HepG2 (cell line): ENCODE measurements around the gene VAMP5. TPM values are rescaled to one million over a fixed set of nuclear protein-coding genes. Genes with fewer than 3 reads are reported as not detected.

ENCODE experiments used
- ATAC-seq: fragments of 200-7000 bp; cut with Tn5 transposase; 3 replicates; pipeline ENCODE4 v1.9.1; 2020; ENCODE audit warnings: mild to moderate bottlenecking, moderate library complexity
- BruUV-seq: library from RNA; stranded (reverse); fragments of 400-500 nt; replicated peaks from 2 replicates; lab custom pipeline; 2021; lab: Mats Ljungman, UMichigan
- CTCF ChIA-PET: fragments of 300-600 bp; formaldehyde crosslinking; extraction: SDS; loops from one replicate; lab custom pipeline; 2021; ENCODE audit warnings: low total read pairs, inconsistent platforms, low intra/inter-chr PET ratio; lab: Yijun Ruan, JAX
- POLR2A ChIA-PET: fragments of 350-600 bp; sonication (Branson Sonifier 250); formaldehyde crosslinking; loops from one replicate; lab custom pipeline; 2020; ENCODE audit warnings: antibody characterized with exemption, inconsistent platforms; lab: Yijun Ruan, JAX
- DNase-seq: peaks from one replicate; pipeline ENCODE4 v3.0.0-alpha.2; 2015; ENCODE audit warnings: low spot score
- FAIRE-seq: peaks from 3 replicates; lab custom pipeline; 2011; peaks lifted over from hg19 to GRCh38; lab: Jason Lieb, UNC
- H2AFZ ChIP-seq: one replicate; pipeline ENCODE4 v1.6.1; 2011; ENCODE audit warnings: low read length, inconsistent platforms
- H3K27ac ChIP-seq: fragments of 300-600 bp; 3 replicates; pipeline ENCODE4 v1.8.0; 2011; ENCODE audit warnings: mixed run types, mild to moderate bottlenecking, mixed read lengths, low read length, inconsistent platforms; ENCODE audit not compliant: insufficient read depth; ENCODE audit errors: extremely low read length
- H3K27me3 ChIP-seq, 2 experiments: fragments of 200-600 bp in 1 of 2; 2 replicates in 1 of 2; 3 replicates in 1 of 2; pipeline versions ENCODE4 v1.6.0 to v1.8.0; 2011; ENCODE audit warnings: low read length in 2 of 2, mild to moderate bottlenecking in 2 of 2, moderate library complexity in 2 of 2, inconsistent platforms in 1 of 2; ENCODE audit not compliant: insufficient read depth in 2 of 2, control insufficient read depth in 1 of 2
- H3K36me3 ChIP-seq, 2 experiments: fragments of 200-600 bp in 1 of 2; replicated peaks in 1 of 2; 2 replicates in 1 of 2; 3 replicates in 1 of 2; pipeline versions ENCODE4 v1.5.1 to v1.8.0; 2011; ENCODE audit warnings: low read length in 2 of 2, inconsistent platforms in 1 of 2; ENCODE audit not compliant: insufficient read depth in 2 of 2, control insufficient read depth in 1 of 2
- H3K4me1 ChIP-seq: 2 replicates; pipeline ENCODE4 v1.5.1; 2012; ENCODE audit warnings: low read length, inconsistent platforms; ENCODE audit not compliant: insufficient read depth
- H3K4me2 ChIP-seq: 2 replicates; pipeline ENCODE4 v1.6.0; 2011; ENCODE audit warnings: low read depth, low read length, inconsistent platforms
- H3K4me3 ChIP-seq, 3 experiments: fragments of 200-600 bp in 1 of 3; sonication (generic), shearing (Covaris generic) in 1 of 3; replicated peaks in 1 of 3; 2 replicates each; pipeline ENCODE4 v1.5.1; 2011 to 2016; ENCODE audit warnings: low read length in 3 of 3, inconsistent platforms in 2 of 3, low read depth in 2 of 3, mild to moderate bottlenecking in 2 of 3, control low read depth in 1 of 3, mixed read lengths in 1 of 3; ENCODE audit not compliant: insufficient read depth in 1 of 3
- H3K79me2 ChIP-seq: one replicate; pipeline ENCODE4 v1.6.1; 2011; ENCODE audit warnings: low read length, inconsistent platforms; ENCODE audit not compliant: insufficient read depth
- H3K9ac ChIP-seq: 2 replicates; pipeline ENCODE4 v1.6.0; 2011; ENCODE audit warnings: mild to moderate bottlenecking, low read depth, low read length, inconsistent platforms; ENCODE audit not compliant: insufficient read depth
- H3K9me3 ChIP-seq: 2 replicates; pipeline ENCODE4 v1.5.1; 2012; ENCODE audit warnings: mild to moderate bottlenecking, low read length
- H4K20me1 ChIP-seq: 2 replicates; pipeline ENCODE4 v1.6.0; 2011; ENCODE audit warnings: inconsistent platforms, mild to moderate bottlenecking, low read length, moderate library complexity; ENCODE audit not compliant: insufficient read depth
- GABPA ChIP-seq, 2 experiments: IDR thresholded peaks; 2 replicates each; pipeline ENCODE4 v1.6.1; 2011 to 2016; ENCODE audit warnings: low read depth in 2 of 2, low read length in 1 of 2, missing biosample characterization in 1 of 2, missing genetic modification characterization in 1 of 2
- KLF13 ChIP-seq: sonication (generic); formaldehyde crosslinking; IDR thresholded peaks from 2 replicates; pipeline ENCODE4 v1.4.0; 2020; ENCODE audit warnings: mild to moderate bottlenecking, missing genetic modification reagents
- MAFG ChIP-seq: sonication (generic); formaldehyde crosslinking; IDR thresholded peaks from 2 replicates; pipeline ENCODE4 v1.5.1; 2020; ENCODE audit warnings: mild to moderate bottlenecking, missing genetic modification reagents
- MLXIP ChIP-seq: sonication (generic); formaldehyde crosslinking; IDR thresholded peaks from 2 replicates; pipeline ENCODE4 v1.9.0; 2021; ENCODE audit warnings: missing genetic modification reagents, borderline replicate concordance
- NR2F2 ChIP-seq: IDR thresholded peaks from 2 replicates; pipeline ENCODE4 v1.6.1; 2012; ENCODE audit warnings: low read depth, inconsistent platforms, borderline replicate concordance
- RARA ChIP-seq: IDR thresholded peaks from 2 replicates; pipeline ENCODE4 v1.6.1; 2016; ENCODE audit warnings: missing genetic modification reagents, missing compliant biosample characterization
- RFX5 ChIP-seq: IDR thresholded peaks from 2 replicates; pipeline ENCODE4 v1.6.1; 2011; ENCODE audit warnings: low read depth, low read length, improper control_type of control experiment
- RFXANK ChIP-seq: IDR thresholded peaks from 2 replicates; pipeline ENCODE4 v1.6.1; 2016
- SOX6 ChIP-seq, 2 experiments: fragments of 450-650 bp in 1 of 2; sonication (generic) in 1 of 2; formaldehyde crosslinking in 1 of 2; IDR thresholded peaks; 2 replicates each; pipeline versions ENCODE4 v1.4.0 to v1.6.1; 2017 to 2020; ENCODE audit warnings: antibody characterized with exemption in 1 of 2, mild to moderate bottlenecking in 1 of 2, missing genetic modification reagents in 1 of 2
- ZFX ChIP-seq: sonication (generic); formaldehyde crosslinking; IDR thresholded peaks from 2 replicates; pipeline ENCODE4 v1.4.0; 2020; ENCODE audit warnings: mild to moderate bottlenecking, low read depth, missing genetic modification reagents, moderate library complexity
- ZNF589 ChIP-seq: sonication (generic); formaldehyde crosslinking; conservative IDR thresholded peaks from 2 replicates; pipeline ENCODE4 v1.8.0; 2022; ENCODE audit warnings: mild to moderate bottlenecking, moderate library complexity, missing genetic modification reagents
- ZNF839 ChIP-seq: sonication (generic); formaldehyde crosslinking; IDR thresholded peaks from 2 replicates; pipeline ENCODE4 v1.4.0; 2020; ENCODE audit warnings: missing genetic modification reagents, mild to moderate bottlenecking, borderline replicate concordance
- WGBS: methylation state at CpG from one replicate; pipeline ENCODE4 v1.1.6; 2017; ENCODE audit warnings: low lambda C conversion rate; 5-methylcytosine and 5-hydroxymethylcytosine counted together
- in situ Hi-C: cut with HindIII; loops from 2 replicates; pipeline ENCODE4 v1.10.0; 2017; ENCODE audit warnings: low pct_unique_long_range_greater_than_20kb; ENCODE audit not compliant: extremely low pct_ligation_motif_present
- intact Hi-C: fragments of 100-400 bp; cut with micrococcal nuclease; formaldehyde crosslinking; loops from one replicate; pipeline ENCODE4 v1.10.0; 2022; ENCODE audit not compliant: unreplicated experiment
- polyA plus RNA-seq, 8 experiments: library from polyadenylated mRNA; depleted of rRNA in 3 of 8; stranded (reverse) in 7 of 8; unstranded in 1 of 8; fragments of >200 nt; fragmentation: Illumina TruSeq in 4 of 8; extraction: Trizol in 4 of 8; gene quantifications; 2 replicates each; pipeline versions ENCODE4 v1.2.1 to v1.2.3, GENCODE V29; 2011 to 2016; ENCODE audit warnings: low read depth in 4 of 8, missing spikeins in 1 of 8, mixed read lengths in 1 of 8; ENCODE audit not compliant: insufficient read depth in 1 of 8
- total RNA-seq, 5 experiments: library from RNA; depleted of rRNA; stranded (reverse); fragments of >200 nt; fragmentation: Illumina TruSeq; extraction: Trizol; gene quantifications; 2 replicates each; pipeline ENCODE4 v1.2.3, GENCODE V29; 2016; ENCODE audit warnings: low read depth in 1 of 5
- TF ChIP-seq, protein P1 (sequence below): IDR thresholded peaks from 2 replicates; pipeline ENCODE4 v1.6.1; 2016; ENCODE audit warnings: mild to moderate bottlenecking, missing biosample characterization, missing genetic modification reagents
- TF ChIP-seq, protein P2 (sequence below): sonication (generic); formaldehyde crosslinking; IDR thresholded peaks from 2 replicates; pipeline ENCODE4 v1.4.0; 2020; ENCODE audit warnings: missing genetic modification reagents

VAMP5 gene
- total and polyA plus RNA-seq, 2 of the 13 experiments (the other 11 are each of a cell fraction or from before 2014, with no cell fraction given), result 7.2 to 56.7 TPM

DNA sequence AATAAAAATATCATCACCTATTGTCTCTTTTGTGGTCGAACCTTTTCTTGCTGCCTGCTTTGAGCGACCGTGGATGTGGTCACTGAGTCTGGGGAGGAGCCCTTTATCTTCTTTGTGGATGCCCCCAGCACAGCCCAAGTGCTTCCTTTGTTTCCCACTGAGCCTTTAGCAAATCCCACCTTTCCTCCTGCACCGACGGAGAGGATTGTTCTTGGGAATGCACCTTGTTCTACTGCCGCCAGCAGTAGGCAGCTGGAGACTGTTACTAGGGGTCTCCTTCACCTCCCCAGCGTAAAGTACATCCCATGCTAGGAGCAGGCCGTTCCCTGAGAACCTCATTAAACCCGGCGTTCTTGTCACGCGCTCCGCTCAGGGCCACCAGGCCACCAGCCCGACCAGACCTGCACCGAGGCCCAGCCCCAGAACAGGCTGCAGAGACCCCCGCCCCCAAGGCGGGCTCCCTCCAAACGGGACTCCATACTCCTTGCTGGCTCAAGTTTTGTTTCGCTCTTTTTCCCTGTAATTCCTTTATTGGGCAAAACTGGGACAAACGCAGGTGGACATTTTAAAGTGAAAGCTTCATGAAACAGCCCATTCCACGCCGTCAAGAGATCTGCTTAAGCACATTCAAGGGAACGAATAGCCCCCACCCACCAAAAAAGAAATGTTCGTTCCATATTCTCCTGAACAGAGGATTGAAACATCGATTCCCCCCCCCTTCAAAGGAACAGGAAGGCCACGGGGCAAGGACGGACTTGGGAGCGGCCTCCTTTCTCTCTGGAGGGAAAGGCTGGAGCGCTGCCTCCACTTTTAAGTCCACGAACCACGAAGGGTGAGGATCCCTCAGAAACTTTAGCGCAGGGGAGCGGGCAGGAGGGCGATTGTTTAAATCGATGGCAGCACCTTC lies 46.4 kb upstream of the VAMP5 start (continued):
- TF ChIP-seq RFXANK, result no peak

- Histone ChIP-seq H2AFZ (peak within 1 kb of the TSS; percentile 65), H3K4me3 (peak within 1 kb of the TSS; percentile 81 to 96 (median 95)), H3K9me3 (no peaks in the 10 kb centered on the region), H3K4me1 (peaks cover 44% of the 10 kb centered on the region), H3K9ac (peak within 1 kb of the TSS; percentile 99), H3K27ac (peak within 1 kb of the TSS; percentile 99), H3K27me3 (no peaks in the 10 kb centered on the region; a peak in 1 of 5 replicates), H3K79me2 (peaks cover 53% of the 10 kb centered on the region), H3K36me3 (peaks cover 13 to 34% of the 10 kb centered on the region in 2 experiments; a peak in 4 of 5 replicates), H3K4me2 (peak within 1 kb of the TSS; percentile 91), H4K20me1 (peaks cover 38% of the 10 kb centered on the region)
- intact Hi-C loops, result loop anchor here (1.0 to 5.0 kb wide), 3 partner anchors 36 to 118 kb away; no protein-coding TSS in a partner anchor
- peak; percentile 83 for ATAC-seq
- POLR2A ChIA-PET, result interaction anchor here (0.6 to 11.7 kb wide), 65 partner anchors 9 to 567 kb away, joined by 3 to 445 read pairs (median 8); partner anchors contain the start of genes C2orf68, ELMOD3, GGCX and POLR1A
- in situ Hi-C loops, result no loop called here
- DNase-seq, result peak; percentile 91
- BruUV-seq, result no TSS peak
- 1% methylated on average over 21 of the region's 92 CpGs for WGBS
- CTCF ChIA-PET, result interaction anchor here (1.1 to 3.0 kb wide), 2 partner anchors 13 to 118 kb away, joined by 5 to 25 read pairs; no protein-coding TSS in a partner anchor
- peak; percentile 26 for FAIRE-seq
- peak; percentile 80; the same call in 1 of the 2 replicates for TF ChIP-seq MLXIP
- TF ChIP-seq KLF13, result 0 out of 2 replicates have a peak, but pooled peaks have one; percentile 3
- no peak; the same call in 1 of the 2 replicates for TF ChIP-seq RFX5
- TF ChIP-seq, protein P1, sequence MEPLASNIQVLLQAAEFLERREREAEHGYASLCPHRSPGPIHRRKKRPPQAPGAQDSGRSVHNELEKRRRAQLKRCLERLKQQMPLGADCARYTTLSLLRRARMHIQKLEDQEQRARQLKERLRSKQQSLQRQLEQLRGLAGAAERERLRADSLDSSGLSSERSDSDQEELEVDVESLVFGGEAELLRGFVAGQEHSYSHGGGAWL (CRISPR knock-in tag), result peak; percentile 28
- TF ChIP-seq ZFX (CRISPR knock-in tag), result peak; percentile 75
- no peak for TF ChIP-seq GABPA (IDR thresholded peaks at IDR 0.05; ENCODE audit: low read depth, low read length)
- peak; percentile 73 for TF ChIP-seq GABPA (CRISPR knock-in tag; IDR thresholded peaks at IDR 0.05; ENCODE audit: low read depth)
- peak; percentile 79; the same call in 1 of the 2 replicates for TF ChIP-seq NR2F2
- TF ChIP-seq RARA, result peak; percentile 62; the same call in 1 of the 2 replicates
- no peak for TF ChIP-seq MAFG (CRISPR knock-in tag)
- no peak for TF ChIP-seq ZNF839
- TF ChIP-seq, protein P2, sequence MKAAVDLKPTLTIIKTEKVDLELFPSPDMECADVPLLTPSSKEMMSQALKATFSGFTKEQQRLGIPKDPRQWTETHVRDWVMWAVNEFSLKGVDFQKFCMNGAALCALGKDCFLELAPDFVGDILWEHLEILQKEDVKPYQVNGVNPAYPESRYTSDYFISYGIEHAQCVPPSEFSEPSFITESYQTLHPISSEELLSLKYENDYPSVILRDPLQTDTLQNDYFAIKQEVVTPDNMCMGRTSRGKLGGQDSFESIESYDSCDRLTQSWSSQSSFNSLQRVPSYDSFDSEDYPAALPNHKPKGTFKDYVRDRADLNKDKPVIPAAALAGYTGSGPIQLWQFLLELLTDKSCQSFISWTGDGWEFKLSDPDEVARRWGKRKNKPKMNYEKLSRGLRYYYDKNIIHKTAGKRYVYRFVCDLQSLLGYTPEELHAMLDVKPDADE (CRISPR knock-in tag), result peak; percentile 71
- TF ChIP-seq SOX6 (IDR thresholded peaks at IDR 0.05), result no peak
- peak; percentile 86 for TF ChIP-seq SOX6 (CRISPR knock-in tag; IDR thresholded peaks at IDR 0.05)
- TF ChIP-seq ZNF589 (CRISPR knock-in tag), result peak; percentile 42
Observed at GRCh38 chr2:85538507-85539360, 45.5 kb upstream of the VAMP5 start, which contains the start of gene MAT2A. MAT2A (plus strand) TSS chr2:85539168; CDS start chr2:85539288, 120 bp downstream.
